Measurements from ENCODE around the gene DNAAF3.

GRCh38 chr19:55147545-55148251 lies 18.7 kb downstream of the DNAAF3 start:
- TF ChIP-seq POLR2A (IDR thresholded peaks at IDR 0.05; ENCODE audit: borderline replicate concordance, extremely low read depth, insufficient read depth, insufficient read length), result no peak
- TF ChIP-seq CBX3 (IDR thresholded peaks at IDR 0.05; ENCODE audit: low read depth), result no peak
- TF ChIP-seq, protein P1, sequence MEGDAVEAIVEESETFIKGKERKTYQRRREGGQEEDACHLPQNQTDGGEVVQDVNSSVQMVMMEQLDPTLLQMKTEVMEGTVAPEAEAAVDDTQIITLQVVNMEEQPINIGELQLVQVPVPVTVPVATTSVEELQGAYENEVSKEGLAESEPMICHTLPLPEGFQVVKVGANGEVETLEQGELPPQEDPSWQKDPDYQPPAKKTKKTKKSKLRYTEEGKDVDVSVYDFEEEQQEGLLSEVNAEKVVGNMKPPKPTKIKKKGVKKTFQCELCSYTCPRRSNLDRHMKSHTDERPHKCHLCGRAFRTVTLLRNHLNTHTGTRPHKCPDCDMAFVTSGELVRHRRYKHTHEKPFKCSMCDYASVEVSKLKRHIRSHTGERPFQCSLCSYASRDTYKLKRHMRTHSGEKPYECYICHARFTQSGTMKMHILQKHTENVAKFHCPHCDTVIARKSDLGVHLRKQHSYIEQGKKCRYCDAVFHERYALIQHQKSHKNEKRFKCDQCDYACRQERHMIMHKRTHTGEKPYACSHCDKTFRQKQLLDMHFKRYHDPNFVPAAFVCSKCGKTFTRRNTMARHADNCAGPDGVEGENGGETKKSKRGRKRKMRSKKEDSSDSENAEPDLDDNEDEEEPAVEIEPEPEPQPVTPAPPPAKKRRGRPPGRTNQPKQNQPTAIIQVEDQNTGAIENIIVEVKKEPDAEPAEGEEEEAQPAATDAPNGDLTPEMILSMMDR (IDR thresholded peaks at IDR 0.05 in 2 of 3, conservative IDR thresholded peaks at IDR 0.05 in 1 of 3; ENCODE audit: borderline replicate concordance in 1 of 3, insufficient read depth in 1 of 3, low read depth in 2 of 3, low read length in 2 of 3), result no peak
- TF ChIP-seq, protein P2, sequence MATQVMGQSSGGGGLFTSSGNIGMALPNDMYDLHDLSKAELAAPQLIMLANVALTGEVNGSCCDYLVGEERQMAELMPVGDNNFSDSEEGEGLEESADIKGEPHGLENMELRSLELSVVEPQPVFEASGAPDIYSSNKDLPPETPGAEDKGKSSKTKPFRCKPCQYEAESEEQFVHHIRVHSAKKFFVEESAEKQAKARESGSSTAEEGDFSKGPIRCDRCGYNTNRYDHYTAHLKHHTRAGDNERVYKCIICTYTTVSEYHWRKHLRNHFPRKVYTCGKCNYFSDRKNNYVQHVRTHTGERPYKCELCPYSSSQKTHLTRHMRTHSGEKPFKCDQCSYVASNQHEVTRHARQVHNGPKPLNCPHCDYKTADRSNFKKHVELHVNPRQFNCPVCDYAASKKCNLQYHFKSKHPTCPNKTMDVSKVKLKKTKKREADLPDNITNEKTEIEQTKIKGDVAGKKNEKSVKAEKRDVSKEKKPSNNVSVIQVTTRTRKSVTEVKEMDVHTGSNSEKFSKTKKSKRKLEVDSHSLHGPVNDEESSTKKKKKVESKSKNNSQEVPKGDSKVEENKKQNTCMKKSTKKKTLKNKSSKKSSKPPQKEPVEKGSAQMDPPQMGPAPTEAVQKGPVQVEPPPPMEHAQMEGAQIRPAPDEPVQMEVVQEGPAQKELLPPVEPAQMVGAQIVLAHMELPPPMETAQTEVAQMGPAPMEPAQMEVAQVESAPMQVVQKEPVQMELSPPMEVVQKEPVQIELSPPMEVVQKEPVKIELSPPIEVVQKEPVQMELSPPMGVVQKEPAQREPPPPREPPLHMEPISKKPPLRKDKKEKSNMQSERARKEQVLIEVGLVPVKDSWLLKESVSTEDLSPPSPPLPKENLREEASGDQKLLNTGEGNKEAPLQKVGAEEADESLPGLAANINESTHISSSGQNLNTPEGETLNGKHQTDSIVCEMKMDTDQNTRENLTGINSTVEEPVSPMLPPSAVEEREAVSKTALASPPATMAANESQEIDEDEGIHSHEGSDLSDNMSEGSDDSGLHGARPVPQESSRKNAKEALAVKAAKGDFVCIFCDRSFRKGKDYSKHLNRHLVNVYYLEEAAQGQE (IDR thresholded peaks at IDR 0.05; ENCODE audit: low read depth), result no peak
- TF ChIP-seq RAD21 (IDR thresholded peaks at IDR 0.05; ENCODE audit: low read depth), result no peak
- TF ChIP-seq SP1 (IDR thresholded peaks at IDR 0.05; ENCODE audit: low read depth), result no peak
- TF ChIP-seq ZNF274 (IDR thresholded peaks at IDR 0.05; ENCODE audit: low read depth, low read length), result no peak
- no peak for TF ChIP-seq FOSL1 (IDR thresholded peaks at IDR 0.05; ENCODE audit: low read depth)
- no peak for TF ChIP-seq EZH2 (IDR thresholded peaks at IDR 0.05)

All from HCT116 (cell line).